ENCODE measurements around the gene BEND6. TPM values are rescaled to one million over a fixed set of nuclear protein-coding genes. Genes with fewer than 3 reads are reported as not detected.

The BEND6 gene
- total and polyA plus RNA-seq, 2 donors (not counting 3 experiments of a cell fraction or from before 2014, with no cell fraction given) = 0.15 to 0.66 TPM

GRCh38 chr6:56956491-56956890, 1.6 kb downstream of the BEND6 start:
- no peaks in the 10 kb centered on the region for H3K9me3 ChIP-seq (replicated peaks; ENCODE audit: control insufficient read depth, insufficient read depth, low read length)
- H3K27ac ChIP-seq (ENCODE audit: insufficient read depth, low read depth, low read length) = no peak overlapping the region
- no peak overlapping the region for H3K4me3 ChIP-seq (replicated peaks in 1 of 3; ENCODE audit: insufficient read depth in 1 of 3, low read depth in 1 of 3, low read length in 3 of 3)
- dilution Hi-C loops (cut with MboI; ENCODE audit: extremely low pct_ligation_motif_present, low sequenced_read_pairs) (no loop called here), intact Hi-C loops (cut with micrococcal nuclease) (loop anchor here (10.0 kb wide), 1 partner anchor 102 kb away; no protein-coding TSS in a partner anchor)
- H3K27me3 ChIP-seq (ENCODE audit: control insufficient read depth in 2 of 2, insufficient read depth in 2 of 2, low read length in 2 of 2) = no peaks in the 10 kb centered on the region
- H3K4me1 ChIP-seq (ENCODE audit: control insufficient read depth, extremely low read depth, insufficient read depth, low read length) = peaks cover 16% of the 10 kb centered on the region
- FAIRE-seq = no peak
- H3K36me3 ChIP-seq (ENCODE audit: control insufficient read depth in 2 of 2, extremely low read depth in 1 of 2, insufficient read depth in 2 of 2, low read length in 2 of 2) = no peaks in the 10 kb centered on the region
- no peaks in the 10 kb centered on the region for H3K79me2 ChIP-seq (ENCODE audit: control insufficient read depth, insufficient read depth, low read length)
- H3K9ac ChIP-seq (replicated peaks; ENCODE audit: extremely low read depth, insufficient read depth, low read length) = no peak overlapping the region
- no peaks in the 10 kb centered on the region for H4K20me1 ChIP-seq (replicated peaks; ENCODE audit: control insufficient read depth, extremely low read depth, insufficient read depth, low read length)
- CTCF ChIA-PET = interaction anchor here (0.7 to 4.4 kb wide), 3 partner anchors 48 to 105 kb away, joined by 3 to 58 read pairs (median 3); no protein-coding TSS in a partner anchor
- H2AFZ ChIP-seq (ENCODE audit: low read depth, low read length) = no peak overlapping the region
- BruUV-seq (replicated peaks) = no TSS peak
- no peaks in the 10 kb centered on the region for H3K9me1 ChIP-seq (replicated peaks; ENCODE audit: control insufficient read depth, extremely low read depth, insufficient read depth, low read length)
- TF ChIP-seq POLR2A (IDR thresholded peaks at IDR 0.05; ENCODE audit: low read depth, low read length) (no peak), EZH2 (IDR thresholded peaks at IDR 0.05; ENCODE audit: borderline replicate concordance, low read depth, low read length, severe bottlenecking) (no peak), GATA2 (IDR thresholded peaks at IDR 0.05; ENCODE audit: insufficient read depth, insufficient read length, low read depth, low read length) (no peak), JUN (IDR thresholded peaks at IDR 0.05; ENCODE audit: borderline replicate concordance, insufficient read depth, insufficient read length, low read depth) (no peak), MYC (IDR thresholded peaks at IDR 0.05; ENCODE audit: low read depth, low read length) (no peak), CTCF (IDR thresholded peaks at IDR 0.05; ENCODE audit: extremely low read depth in 1 of 2, insufficient read depth in 1 of 2, low read depth in 1 of 2, low read length in 2 of 2) (no peak), POLR2AphosphoS5 (IDR thresholded peaks at IDR 0.05; ENCODE audit: insufficient read depth, low read depth, low read length) (no peak), MAX (IDR thresholded peaks at IDR 0.05; ENCODE audit: insufficient read depth, insufficient read length) (no peak), FOS (IDR thresholded peaks at IDR 0.05; ENCODE audit: borderline replicate concordance, insufficient read depth, low read length) (no peak)
- H3K4me2 ChIP-seq (ENCODE audit: insufficient read depth, low read length) = no peak overlapping the region
- no peak for DNase-seq (ENCODE audit: low read depth, low spot score)
- POLR2A ChIA-PET = no interaction called here

All from endothelial cell of umbilical vein (primary cell).